A549 (cell line): ENCODE results near the gene SYTL3. TPM values are rescaled to one million over a fixed set of nuclear protein-coding genes. Genes with fewer than 3 reads are reported as not detected.

ENCODE experiments used
- ATAC-seq, 2 experiments: fragments of 200-7000 bp in 1 of 2; fragments of >200 bp in 1 of 2; cut with Nextera tagmentation in 1 of 2; cut with Tn5 transposase in 1 of 2; 3 replicates each; pipeline versions ENCODE4 v1.8.0 to v1.9.1; 2018 to 2020; ENCODE audit warnings: mild to moderate bottlenecking in 1 of 2, moderate library complexity in 1 of 2
- CTCF ChIA-PET: fragments of 300-600 bp; sonication (Branson Sonifier 250); formaldehyde crosslinking; extraction: SDS; loops from one replicate; lab custom pipeline; 2021; ENCODE audit warnings: antibody characterized with exemption, inconsistent platforms; lab: Yijun Ruan, JAX
- POLR2A ChIA-PET: fragments of 350-600 bp; formaldehyde crosslinking; extraction: SDS; loops from one replicate; lab custom pipeline; 2021; ENCODE audit warnings: antibody characterized with exemption, inconsistent platforms; lab: Yijun Ruan, JAX
- DNase-seq, 2 experiments: peaks; one replicate each; pipeline versions ENCODE4 v3.0.0 to v3.0.0-alpha.2; 2011 to 2016; ENCODE audit warnings: low read depth in 1 of 2, low spot score in 1 of 2
- FAIRE-seq: peaks from 2 replicates; lab custom pipeline; 2011; peaks lifted over from hg19 to GRCh38; lab: Jason Lieb, UNC
- H3K27ac ChIP-seq, 2 experiments: fragments of >200 bp; sonication (Bioruptor Twin); formaldehyde crosslinking; 3 replicates each; pipeline ENCODE4 v1.5.1; 2016 to 2017
- H3K4me1 ChIP-seq: fragments of >200 bp; sonication (Bioruptor Twin); formaldehyde crosslinking; 3 replicates; pipeline ENCODE4 v1.6.1; 2016
- H3K4me2 ChIP-seq: fragments of >200 bp; sonication (Bioruptor Twin); formaldehyde crosslinking; 3 replicates; pipeline ENCODE4 v1.6.1; 2016
- H3K4me3 ChIP-seq: fragments of >200 bp; sonication (Bioruptor Twin); formaldehyde crosslinking; 3 replicates; pipeline ENCODE4 v1.5.1; 2016
- H3K9me3 ChIP-seq: fragments of >200 bp; sonication (Bioruptor Twin); formaldehyde crosslinking; 3 replicates; pipeline ENCODE4 v1.6.1; 2016
- ESRRA ChIP-seq: fragments of 150-350 bp; IDR thresholded peaks from 2 replicates; pipeline ENCODE4 v1.6.1; 2014; ENCODE audit warnings: mild to moderate bottlenecking, low read length, borderline replicate concordance
- FOSB ChIP-seq: fragments of 250-450 bp; sonication (Bioruptor Pico); IDR thresholded peaks from 2 replicates; pipeline ENCODE4 v1.5.0; 2020; ENCODE audit warnings: mild to moderate bottlenecking, moderate library complexity
- FOSL2 ChIP-seq, 2 experiments: fragments of 450-650 bp in 1 of 2; fragments of >200 bp in 1 of 2; sonication (Bioruptor Twin) in 1 of 2; formaldehyde crosslinking; IDR thresholded peaks; 2 replicates each; pipeline versions ENCODE4 v1.5.0 to v1.6.1; 2016 to 2020; ENCODE audit warnings: mild to moderate bottlenecking in 1 of 2, moderate library complexity in 1 of 2
- FOXS1 ChIP-seq: fragments of 250-450 bp; sonication (Bioruptor Pico); IDR thresholded peaks from 2 replicates; pipeline ENCODE4 v1.5.0; 2020; ENCODE audit warnings: mild to moderate bottlenecking, moderate library complexity
- GATA3 ChIP-seq: IDR thresholded peaks from 2 replicates; pipeline ENCODE4 v1.6.1; 2012; ENCODE audit warnings: borderline replicate concordance
- MAFK ChIP-seq: fragments of 450-650 bp; IDR thresholded peaks from 2 replicates; pipeline ENCODE4 v1.6.1; 2014; ENCODE audit not compliant: partially characterized antibody
- POLR2AphosphoS2 ChIP-seq: conservative IDR thresholded peaks from 2 replicates; pipeline ENCODE4 v1.6.1; 2012; ENCODE audit warnings: low read length, improper control_type of control experiment, inconsistent platforms
- RAD21 ChIP-seq, 2 experiments: fragments of >200 bp in 1 of 2; sonication (Bioruptor Twin) in 1 of 2; formaldehyde crosslinking in 1 of 2; IDR thresholded peaks in 1 of 2; conservative IDR thresholded peaks in 1 of 2; 2 replicates in 1 of 2; 3 replicates in 1 of 2; pipeline ENCODE4 v1.6.1; 2012 to 2018; ENCODE audit warnings: inconsistent platforms in 1 of 2
- SMC3 ChIP-seq: fragments of >200 bp; sonication (Bioruptor Twin); formaldehyde crosslinking; IDR thresholded peaks from 3 replicates; pipeline ENCODE4 v1.6.1; 2018; ENCODE audit warnings: inconsistent platforms
- TFCP2L1 ChIP-seq: fragments of 250-450 bp; sonication (Bioruptor Pico); IDR thresholded peaks from 2 replicates; pipeline ENCODE4 v1.5.0; 2021; ENCODE audit warnings: mild to moderate bottlenecking
- ZSCAN20 ChIP-seq: fragments of 250-450 bp; sonication (Bioruptor Pico); IDR thresholded peaks from 2 replicates; pipeline ENCODE4 v1.8.0; 2022; ENCODE audit warnings: mild to moderate bottlenecking, moderate library complexity
- WGBS: methylation state at CpG from one replicate; pipeline ENCODE4 v1.1.6; 2017; ENCODE audit errors: missing lambda C conversion rate; 5-methylcytosine and 5-hydroxymethylcytosine counted together
- polyA plus RNA-seq, 4 experiments: library from polyadenylated mRNA; depleted of rRNA in 3 of 4; stranded (reverse); fragments of >200 nt; fragmentation: RNase III in 1 of 4; extraction: RNeasy Plus Mini Kit Qiagen cat#74134 plus additional on column Dnase treatment in 1 of 4; gene quantifications; 2 replicates in 3 of 4; 3 replicates in 1 of 4; pipeline ENCODE4 v1.2.3, GENCODE V29; 2011 to 2017
- TF ChIP-seq, protein P1 (sequence below): IDR thresholded peaks from 2 replicates; pipeline ENCODE4 v1.6.1; 2012; ENCODE audit warnings: low read depth, borderline replicate concordance
- TF ChIP-seq, protein P2 (sequence below): fragments of 150-350 bp; IDR thresholded peaks from 2 replicates; pipeline ENCODE4 v1.6.1; 2014; ENCODE audit warnings: low read depth, mild to moderate bottlenecking, low read length
- TF ChIP-seq, protein P3 (sequence below): fragments of 250-450 bp; sonication (Bioruptor Pico); IDR thresholded peaks from 2 replicates; pipeline ENCODE4 v1.5.0; 2020; ENCODE audit warnings: low read depth, mild to moderate bottlenecking, moderate library complexity
- TF ChIP-seq, protein P4 (sequence below): fragments of >200 bp; sonication (Bioruptor Twin); formaldehyde crosslinking; IDR thresholded peaks from 3 replicates; pipeline ENCODE4 v1.5.1; 2016

Gene SYTL3
- polyA plus RNA-seq, 2 of the 4 experiments (the other 2 are of a cell fraction) = 0.63 to 0.89 TPM

DNA sequence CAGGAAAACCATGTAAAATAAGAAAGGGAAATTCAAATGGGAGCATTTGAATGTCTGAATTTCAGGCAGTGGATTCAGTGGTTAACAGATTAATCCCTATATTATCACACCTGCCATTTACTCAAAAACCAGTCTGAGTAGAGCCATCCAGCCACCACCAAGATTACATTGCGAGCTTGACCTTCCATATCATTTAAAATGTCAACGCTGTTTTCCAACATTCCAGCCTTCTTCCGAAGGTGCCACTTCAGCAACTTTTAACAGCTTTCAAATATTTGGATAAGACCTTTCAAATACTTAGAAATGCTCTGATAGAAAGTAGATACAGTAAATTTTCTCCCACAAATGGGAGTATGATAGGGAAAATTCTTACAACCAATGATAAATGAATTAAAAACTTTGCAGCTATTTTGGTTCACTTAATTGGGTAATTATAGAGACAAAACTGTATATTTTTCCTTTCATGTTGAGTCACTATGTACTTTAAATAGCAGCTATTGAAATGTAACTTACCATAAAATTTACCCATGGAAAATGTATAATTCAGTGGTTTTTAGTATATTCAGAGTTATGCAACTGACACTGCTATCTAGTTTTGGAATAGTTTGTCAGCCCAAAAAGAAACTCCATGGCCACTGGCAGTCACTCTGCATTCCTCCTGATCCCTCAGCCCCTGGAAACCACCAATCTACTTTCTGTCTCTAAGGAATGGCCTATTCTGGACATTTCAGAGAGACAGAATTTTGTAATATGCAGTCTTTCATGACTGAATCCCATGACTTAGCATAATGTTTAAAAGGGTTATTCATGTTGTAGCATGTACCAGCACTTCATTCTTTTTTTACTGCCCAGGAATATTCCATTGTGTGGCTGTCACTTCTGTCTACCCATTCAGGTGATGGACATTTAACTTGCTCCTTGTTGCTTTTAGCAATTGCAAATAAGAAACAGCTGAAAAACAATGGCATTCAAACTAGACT is 147.8 kb downstream of the SYTL3 start:
- H3K4me3 ChIP-seq = no peak overlapping the region
- TF ChIP-seq POLR2AphosphoS2 (0 out of 2 replicates have a peak, but pooled peaks have one; percentile 49), FOSB (CRISPR knock-in tag) (no peak), MAFK (peak; percentile 39)
- H3K9me3 ChIP-seq = no peaks in the 10 kb centered on the region
- 49% methylated on average over 3 of the region's 3 CpGs for WGBS
- CTCF ChIA-PET = interaction anchor here (0.8 to 3.3 kb wide), 2 partner anchors 15 to 93 kb away, joined by 3 to 20 read pairs; no protein-coding TSS in a partner anchor
- FAIRE-seq (no peak), ATAC-seq (no peak), DNase-seq (no peak)
- peak overlapping the region; percentile 26 for H3K4me2 ChIP-seq
- H3K27ac ChIP-seq = peak overlapping the region in 1 of 2 experiments; percentile 51; a peak in 1 of 6 replicates
- POLR2A ChIA-PET = no interaction called here
- peaks cover 98% of the 10 kb centered on the region for H3K4me1 ChIP-seq

DNA sequence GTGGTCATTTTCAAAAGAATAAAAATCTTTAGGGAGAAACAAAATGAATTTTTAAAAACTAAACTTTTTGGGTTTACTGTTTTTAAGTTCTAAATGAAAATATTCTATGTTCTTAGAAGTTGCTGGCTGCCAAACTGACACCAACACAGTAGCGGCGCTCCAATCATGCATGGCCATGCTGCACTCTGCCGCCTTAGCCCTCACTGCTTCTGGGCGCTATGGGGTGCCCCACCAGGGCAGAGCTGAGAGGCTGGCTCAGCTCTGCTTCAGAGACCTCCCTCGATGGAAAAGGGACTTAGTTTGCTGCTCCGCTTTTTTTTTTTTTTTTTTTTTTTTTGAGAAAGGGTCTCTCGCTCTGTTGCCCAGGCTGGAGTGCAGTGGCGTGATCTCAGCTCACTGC is 148.5 kb downstream of the SYTL3 start:
- TF ChIP-seq ZSCAN20 (CRISPR knock-in tag) (no peak), POLR2AphosphoS2 (0 out of 2 replicates have a peak, but pooled peaks have one; percentile 2), SMC3 (no peak), FOXS1 (CRISPR knock-in tag) (no peak), TFCP2L1 (CRISPR knock-in tag) (no peak), ESRRA (no peak)
- TF ChIP-seq, protein P1, sequence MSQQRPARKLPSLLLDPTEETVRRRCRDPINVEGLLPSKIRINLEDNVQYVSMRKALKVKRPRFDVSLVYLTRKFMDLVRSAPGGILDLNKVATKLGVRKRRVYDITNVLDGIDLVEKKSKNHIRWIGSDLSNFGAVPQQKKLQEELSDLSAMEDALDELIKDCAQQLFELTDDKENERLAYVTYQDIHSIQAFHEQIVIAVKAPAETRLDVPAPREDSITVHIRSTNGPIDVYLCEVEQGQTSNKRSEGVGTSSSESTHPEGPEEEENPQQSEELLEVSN = no peak
- TF ChIP-seq, protein P2, sequence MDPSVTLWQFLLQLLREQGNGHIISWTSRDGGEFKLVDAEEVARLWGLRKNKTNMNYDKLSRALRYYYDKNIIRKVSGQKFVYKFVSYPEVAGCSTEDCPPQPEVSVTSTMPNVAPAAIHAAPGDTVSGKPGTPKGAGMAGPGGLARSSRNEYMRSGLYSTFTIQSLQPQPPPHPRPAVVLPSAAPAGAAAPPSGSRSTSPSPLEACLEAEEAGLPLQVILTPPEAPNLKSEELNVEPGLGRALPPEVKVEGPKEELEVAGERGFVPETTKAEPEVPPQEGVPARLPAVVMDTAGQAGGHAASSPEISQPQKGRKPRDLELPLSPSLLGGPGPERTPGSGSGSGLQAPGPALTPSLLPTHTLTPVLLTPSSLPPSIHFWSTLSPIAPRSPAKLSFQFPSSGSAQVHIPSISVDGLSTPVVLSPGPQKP = no peak
- H3K27ac ChIP-seq = peak overlapping the region in 1 of 2 experiments; percentile 51; a peak in 2 of 6 replicates
- 86% methylated on average over 8 of the region's 8 CpGs for WGBS
- peaks cover 98% of the 10 kb centered on the region for H3K4me1 ChIP-seq
- ATAC-seq = no peak
- peak overlapping the region; percentile 61; the same call in 2 of the 3 replicates for H3K4me2 ChIP-seq
- no peak for FAIRE-seq
- ChIA-PET POLR2A (no interaction called here), CTCF (interaction anchor here (3.3 kb wide), 1 partner anchor 14 kb away, joined by 20 read pairs; no protein-coding TSS in a partner anchor)
- H3K4me3 ChIP-seq = no peak overlapping the region
- no peak for DNase-seq
- no peaks in the 10 kb centered on the region for H3K9me3 ChIP-seq

DNA sequence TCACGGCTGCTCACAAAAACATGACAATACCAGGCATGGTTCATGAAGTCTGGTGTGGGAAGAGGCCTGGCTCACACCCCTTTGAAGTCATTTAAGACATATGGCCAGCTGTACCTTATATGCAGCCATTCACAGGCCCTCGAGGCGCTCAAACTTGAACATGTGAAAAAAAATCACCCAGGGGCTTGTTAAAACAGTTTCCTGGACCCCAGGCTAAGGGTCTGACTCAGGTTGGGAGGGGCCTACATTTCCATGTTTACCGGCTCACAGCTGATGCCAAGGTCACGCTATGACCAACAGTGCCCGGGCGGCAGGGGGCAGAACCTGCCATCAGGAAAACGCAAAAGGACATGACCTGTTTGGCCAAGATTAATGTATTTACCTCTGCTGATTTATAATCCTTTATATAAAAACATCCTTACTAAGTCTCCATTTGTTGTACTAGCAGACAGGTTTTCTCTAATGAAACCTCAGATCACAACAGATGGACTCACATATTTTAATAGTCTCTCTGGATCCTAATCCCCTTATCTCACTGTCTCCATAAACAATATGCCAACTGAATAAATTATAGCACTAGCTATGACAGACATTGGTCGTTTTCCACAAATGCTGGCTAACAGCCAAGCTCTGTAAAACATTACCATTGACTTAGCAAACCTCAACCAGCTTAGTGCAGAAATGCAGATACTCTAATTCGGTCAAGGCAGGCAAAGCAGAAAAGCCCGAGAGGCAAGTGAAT is 149.4 kb downstream of the SYTL3 start:
- FAIRE-seq (no peak), DNase-seq (peak in 1 of 2 experiments; percentile 72), ATAC-seq (peak; percentile 56 to 57)
- whole genome bisulfite sequencing = 14% methylated on average over 11 of the region's 11 CpGs
- TF ChIP-seq ZSCAN20 (CRISPR knock-in tag) (no peak), SMC3 (0 out of 3 replicates have a peak, but pooled peaks have one; percentile 19), GATA3 (peak; percentile 41; the same call in 1 of the 2 replicates), RAD21 (conservative IDR thresholded peaks at IDR 0.05 in 1 of 2, IDR thresholded peaks at IDR 0.05 in 1 of 2) (peak; percentile 21 to 35; a peak in 3 of 5 replicates), FOSL2 (IDR thresholded peaks at IDR 0.05) (no peak), FOSL2 (CRISPR knock-in tag; IDR thresholded peaks at IDR 0.05) (peak; percentile 31; the same call in 1 of the 2 replicates), ESRRA (peak; percentile 91; the same call in 1 of the 2 replicates)
- TF ChIP-seq, protein P3, sequence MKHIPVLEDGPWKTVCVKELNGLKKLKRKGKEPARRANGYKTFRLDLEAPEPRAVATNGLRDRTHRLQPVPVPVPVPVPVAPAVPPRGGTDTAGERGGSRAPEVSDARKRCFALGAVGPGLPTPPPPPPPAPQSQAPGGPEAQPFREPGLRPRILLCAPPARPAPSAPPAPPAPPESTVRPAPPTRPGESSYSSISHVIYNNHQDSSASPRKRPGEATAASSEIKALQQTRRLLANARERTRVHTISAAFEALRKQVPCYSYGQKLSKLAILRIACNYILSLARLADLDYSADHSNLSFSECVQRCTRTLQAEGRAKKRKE (CRISPR knock-in tag) = no peak
- TF ChIP-seq, protein P4, sequence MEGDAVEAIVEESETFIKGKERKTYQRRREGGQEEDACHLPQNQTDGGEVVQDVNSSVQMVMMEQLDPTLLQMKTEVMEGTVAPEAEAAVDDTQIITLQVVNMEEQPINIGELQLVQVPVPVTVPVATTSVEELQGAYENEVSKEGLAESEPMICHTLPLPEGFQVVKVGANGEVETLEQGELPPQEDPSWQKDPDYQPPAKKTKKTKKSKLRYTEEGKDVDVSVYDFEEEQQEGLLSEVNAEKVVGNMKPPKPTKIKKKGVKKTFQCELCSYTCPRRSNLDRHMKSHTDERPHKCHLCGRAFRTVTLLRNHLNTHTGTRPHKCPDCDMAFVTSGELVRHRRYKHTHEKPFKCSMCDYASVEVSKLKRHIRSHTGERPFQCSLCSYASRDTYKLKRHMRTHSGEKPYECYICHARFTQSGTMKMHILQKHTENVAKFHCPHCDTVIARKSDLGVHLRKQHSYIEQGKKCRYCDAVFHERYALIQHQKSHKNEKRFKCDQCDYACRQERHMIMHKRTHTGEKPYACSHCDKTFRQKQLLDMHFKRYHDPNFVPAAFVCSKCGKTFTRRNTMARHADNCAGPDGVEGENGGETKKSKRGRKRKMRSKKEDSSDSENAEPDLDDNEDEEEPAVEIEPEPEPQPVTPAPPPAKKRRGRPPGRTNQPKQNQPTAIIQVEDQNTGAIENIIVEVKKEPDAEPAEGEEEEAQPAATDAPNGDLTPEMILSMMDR = peak; percentile 29; the same call in 2 of the 3 replicates
- POLR2A ChIA-PET = interaction anchor here (0.6 to 1.5 kb wide), 3 partner anchors 55 to 201 kb away, joined by 3 to 5 read pairs (median 3); partner anchors contain the start of gene RSPH3
- H3K9me3 ChIP-seq = no peaks in the 10 kb centered on the region
- CTCF ChIA-PET = interaction anchor here (1.6 to 3.3 kb wide), 2 partner anchors 9 to 13 kb away, joined by 4 to 20 read pairs; no protein-coding TSS in a partner anchor
- peaks cover 96% of the 10 kb centered on the region for H3K4me1 ChIP-seq
- H3K4me3 ChIP-seq = no peak overlapping the region
- peak overlapping the region; percentile 61 for H3K4me2 ChIP-seq
- H3K27ac ChIP-seq = peak overlapping the region in 1 of 2 experiments; percentile 55; a peak in 3 of 6 replicates
